Measurements from ENCODE around the gene EFHB. TPM values are rescaled to one million over a fixed set of nuclear protein-coding genes. Genes with fewer than 3 reads are reported as not detected.

EFHB gene
- total and polyA plus RNA-seq, 2 of the 13 experiments (the other 11 are each of a cell fraction or from before 2014, with no cell fraction given), result 0.15 to 0.42 TPM

DNA sequence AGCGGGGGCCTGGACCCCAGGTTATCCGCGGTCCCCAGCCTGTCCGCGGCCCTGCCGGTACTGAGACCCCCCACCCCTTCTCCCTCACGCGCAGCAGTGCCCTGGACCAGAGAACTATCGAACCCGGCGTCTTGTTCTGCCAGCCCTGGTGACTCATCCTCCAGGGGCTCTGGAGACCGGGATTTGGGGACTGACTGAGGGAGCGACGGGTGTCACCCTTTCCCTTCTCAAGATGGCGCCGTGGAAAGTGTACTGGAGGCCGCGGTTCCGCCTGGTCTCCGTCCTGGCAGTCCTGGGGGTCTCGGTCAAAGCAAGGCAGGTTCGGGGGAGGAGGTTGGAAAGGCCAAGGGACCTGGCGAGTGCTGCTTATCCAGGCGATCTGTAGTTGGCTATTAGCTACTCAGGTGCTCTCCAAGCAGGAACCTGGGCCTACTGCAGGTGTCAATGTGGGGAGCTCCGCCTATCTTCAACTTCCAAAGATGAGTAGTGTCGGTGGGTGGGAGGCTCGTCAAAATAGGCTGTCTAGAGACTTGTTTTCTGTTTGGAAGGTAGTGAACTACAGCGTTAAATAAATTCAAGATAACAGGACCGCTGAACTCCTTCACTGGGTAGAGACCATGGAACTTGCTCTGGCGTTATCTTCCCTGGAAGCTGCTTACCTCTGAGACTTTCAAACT lies 13.7 kb upstream of the EFHB start (continued):
- TF ChIP-seq SAFB2 (CRISPR knock-in tag; IDR thresholded peaks at IDR 0.05; ENCODE audit: borderline replicate concordance, low read depth), result 0 out of 2 replicates have a peak, but pooled peaks have one; percentile 6
- TF ChIP-seq, protein P1, sequence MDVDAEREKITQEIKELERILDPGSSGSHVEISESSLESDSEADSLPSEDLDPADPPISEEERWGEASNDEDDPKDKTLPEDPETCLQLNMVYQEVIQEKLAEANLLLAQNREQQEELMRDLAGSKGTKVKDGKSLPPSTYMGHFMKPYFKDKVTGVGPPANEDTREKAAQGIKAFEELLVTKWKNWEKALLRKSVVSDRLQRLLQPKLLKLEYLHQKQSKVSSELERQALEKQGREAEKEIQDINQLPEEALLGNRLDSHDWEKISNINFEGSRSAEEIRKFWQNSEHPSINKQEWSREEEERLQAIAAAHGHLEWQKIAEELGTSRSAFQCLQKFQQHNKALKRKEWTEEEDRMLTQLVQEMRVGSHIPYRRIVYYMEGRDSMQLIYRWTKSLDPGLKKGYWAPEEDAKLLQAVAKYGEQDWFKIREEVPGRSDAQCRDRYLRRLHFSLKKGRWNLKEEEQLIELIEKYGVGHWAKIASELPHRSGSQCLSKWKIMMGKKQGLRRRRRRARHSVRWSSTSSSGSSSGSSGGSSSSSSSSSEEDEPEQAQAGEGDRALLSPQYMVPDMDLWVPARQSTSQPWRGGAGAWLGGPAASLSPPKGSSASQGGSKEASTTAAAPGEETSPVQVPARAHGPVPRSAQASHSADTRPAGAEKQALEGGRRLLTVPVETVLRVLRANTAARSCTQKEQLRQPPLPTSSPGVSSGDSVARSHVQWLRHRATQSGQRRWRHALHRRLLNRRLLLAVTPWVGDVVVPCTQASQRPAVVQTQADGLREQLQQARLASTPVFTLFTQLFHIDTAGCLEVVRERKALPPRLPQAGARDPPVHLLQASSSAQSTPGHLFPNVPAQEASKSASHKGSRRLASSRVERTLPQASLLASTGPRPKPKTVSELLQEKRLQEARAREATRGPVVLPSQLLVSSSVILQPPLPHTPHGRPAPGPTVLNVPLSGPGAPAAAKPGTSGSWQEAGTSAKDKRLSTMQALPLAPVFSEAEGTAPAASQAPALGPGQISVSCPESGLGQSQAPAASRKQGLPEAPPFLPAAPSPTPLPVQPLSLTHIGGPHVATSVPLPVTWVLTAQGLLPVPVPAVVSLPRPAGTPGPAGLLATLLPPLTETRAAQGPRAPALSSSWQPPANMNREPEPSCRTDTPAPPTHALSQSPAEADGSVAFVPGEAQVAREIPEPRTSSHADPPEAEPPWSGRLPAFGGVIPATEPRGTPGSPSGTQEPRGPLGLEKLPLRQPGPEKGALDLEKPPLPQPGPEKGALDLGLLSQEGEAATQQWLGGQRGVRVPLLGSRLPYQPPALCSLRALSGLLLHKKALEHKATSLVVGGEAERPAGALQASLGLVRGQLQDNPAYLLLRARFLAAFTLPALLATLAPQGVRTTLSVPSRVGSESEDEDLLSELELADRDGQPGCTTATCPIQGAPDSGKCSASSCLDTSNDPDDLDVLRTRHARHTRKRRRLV (CRISPR knock-in tag; IDR thresholded peaks at IDR 0.05), result no peak
- no peak for TF ChIP-seq HDAC2 (CRISPR knock-in tag; IDR thresholded peaks at IDR 0.05)
- no peak for TF ChIP-seq PHB2 (IDR thresholded peaks at IDR 0.05; ENCODE audit: partially characterized antibody)
- TF ChIP-seq, protein P2, sequence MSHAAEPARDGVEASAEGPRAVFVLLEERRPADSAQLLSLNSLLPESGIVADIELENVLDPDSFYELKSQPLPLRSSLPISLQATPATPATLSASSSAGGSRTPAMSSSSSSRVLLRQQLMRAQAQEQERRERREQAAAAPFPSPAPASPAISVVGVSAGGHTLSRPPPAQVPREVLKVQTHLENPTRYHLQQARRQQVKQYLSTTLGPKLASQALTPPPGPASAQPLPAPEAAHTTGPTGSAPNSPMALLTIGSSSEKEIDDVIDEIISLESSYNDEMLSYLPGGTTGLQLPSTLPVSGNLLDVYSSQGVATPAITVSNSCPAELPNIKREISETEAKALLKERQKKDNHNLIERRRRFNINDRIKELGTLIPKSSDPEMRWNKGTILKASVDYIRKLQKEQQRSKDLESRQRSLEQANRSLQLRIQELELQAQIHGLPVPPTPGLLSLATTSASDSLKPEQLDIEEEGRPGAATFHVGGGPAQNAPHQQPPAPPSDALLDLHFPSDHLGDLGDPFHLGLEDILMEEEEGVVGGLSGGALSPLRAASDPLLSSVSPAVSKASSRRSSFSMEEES (CRISPR knock-in tag; IDR thresholded peaks at IDR 0.05), result no peak
- no peak for TF ChIP-seq ZNF431 (CRISPR knock-in tag; IDR thresholded peaks at IDR 0.05; ENCODE audit: borderline replicate concordance, low read depth)
- TF ChIP-seq ZNF703 (CRISPR knock-in tag; IDR thresholded peaks at IDR 0.05; ENCODE audit: borderline replicate concordance), result no peak
- TF ChIP-seq ZNF761 (CRISPR knock-in tag; conservative IDR thresholded peaks at IDR 0.05), result no peak
- no peak for TF ChIP-seq ZNF678 (CRISPR knock-in tag; IDR thresholded peaks at IDR 0.05)
- no peak for TF ChIP-seq ONECUT2 (CRISPR knock-in tag; IDR thresholded peaks at IDR 0.05)
- TF ChIP-seq ZNF274 (CRISPR knock-in tag; IDR thresholded peaks at IDR 0.05), result peak; percentile 40; the same call in 1 of the 2 replicates
- no peak for TF ChIP-seq ZBTB1 (CRISPR knock-in tag; IDR thresholded peaks at IDR 0.05; ENCODE audit: borderline replicate concordance)
- TF ChIP-seq, protein P3, sequence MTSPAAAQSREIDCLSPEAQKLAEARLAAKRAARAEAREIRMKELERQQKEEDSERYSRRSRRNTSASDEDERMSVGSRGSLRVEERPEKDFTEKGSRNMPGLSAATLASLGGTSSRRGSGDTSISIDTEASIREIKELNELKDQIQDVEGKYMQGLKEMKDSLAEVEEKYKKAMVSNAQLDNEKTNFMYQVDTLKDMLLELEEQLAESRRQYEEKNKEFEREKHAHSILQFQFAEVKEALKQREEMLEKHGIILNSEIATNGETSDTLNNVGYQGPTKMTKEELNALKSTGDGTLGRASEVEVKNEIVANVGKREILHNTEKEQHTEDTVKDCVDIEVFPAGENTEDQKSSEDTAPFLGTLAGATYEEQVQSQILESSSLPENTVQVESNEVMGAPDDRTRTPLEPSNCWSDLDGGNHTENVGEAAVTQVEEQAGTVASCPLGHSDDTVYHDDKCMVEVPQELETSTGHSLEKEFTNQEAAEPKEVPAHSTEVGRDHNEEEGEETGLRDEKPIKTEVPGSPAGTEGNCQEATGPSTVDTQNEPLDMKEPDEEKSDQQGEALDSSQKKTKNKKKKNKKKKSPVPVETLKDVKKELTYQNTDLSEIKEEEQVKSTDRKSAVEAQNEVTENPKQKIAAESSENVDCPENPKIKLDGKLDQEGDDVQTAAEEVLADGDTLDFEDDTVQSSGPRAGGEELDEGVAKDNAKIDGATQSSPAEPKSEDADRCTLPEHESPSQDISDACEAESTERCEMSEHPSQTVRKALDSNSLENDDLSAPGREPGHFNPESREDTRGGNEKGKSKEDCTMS (CRISPR knock-in tag; conservative IDR thresholded peaks at IDR 0.05), result no peak
- TF ChIP-seq, protein P4, sequence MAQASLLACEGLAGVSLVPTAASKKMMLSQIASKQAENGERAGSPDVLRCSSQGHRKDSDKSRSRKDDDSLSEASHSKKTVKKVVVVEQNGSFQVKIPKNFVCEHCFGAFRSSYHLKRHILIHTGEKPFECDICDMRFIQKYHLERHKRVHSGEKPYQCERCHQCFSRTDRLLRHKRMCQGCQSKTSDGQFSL (CRISPR knock-in tag; IDR thresholded peaks at IDR 0.05), result no peak
- TF ChIP-seq ZBTB7B (CRISPR knock-in tag; IDR thresholded peaks at IDR 0.05), result no peak
- TF ChIP-seq EZH2 (conservative IDR thresholded peaks at IDR 0.05; ENCODE audit: low read depth, low read length), result no peak
- TF ChIP-seq, protein P5, sequence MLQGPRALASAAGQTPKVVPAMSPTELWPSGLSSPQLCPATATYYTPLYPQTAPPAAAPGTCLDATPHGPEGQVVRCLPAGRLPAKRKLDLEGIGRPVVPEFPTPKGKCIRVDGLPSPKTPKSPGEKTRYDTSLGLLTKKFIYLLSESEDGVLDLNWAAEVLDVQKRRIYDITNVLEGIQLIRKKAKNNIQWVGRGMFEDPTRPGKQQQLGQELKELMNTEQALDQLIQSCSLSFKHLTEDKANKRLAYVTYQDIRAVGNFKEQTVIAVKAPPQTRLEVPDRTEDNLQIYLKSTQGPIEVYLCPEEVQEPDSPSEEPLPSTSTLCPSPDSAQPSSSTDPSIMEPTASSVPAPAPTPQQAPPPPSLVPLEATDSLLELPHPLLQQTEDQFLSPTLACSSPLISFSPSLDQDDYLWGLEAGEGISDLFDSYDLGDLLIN (CRISPR knock-in tag; IDR thresholded peaks at IDR 0.05; ENCODE audit: borderline replicate concordance), result no peak
- 0 out of 2 replicates have a peak, but pooled peaks have one; percentile 3 for TF ChIP-seq ARNT2 (CRISPR knock-in tag; IDR thresholded peaks at IDR 0.05; ENCODE audit: low read depth)
- no peak for TF ChIP-seq FOXK2 (IDR thresholded peaks at IDR 0.05)
- no peak for TF ChIP-seq ELF4 (CRISPR knock-in tag; IDR thresholded peaks at IDR 0.05; ENCODE audit: borderline replicate concordance)

Measured in HepG2 (cell line).